ENCODE measurements around the gene ERICH3.

The ERICH3 gene

DNA sequence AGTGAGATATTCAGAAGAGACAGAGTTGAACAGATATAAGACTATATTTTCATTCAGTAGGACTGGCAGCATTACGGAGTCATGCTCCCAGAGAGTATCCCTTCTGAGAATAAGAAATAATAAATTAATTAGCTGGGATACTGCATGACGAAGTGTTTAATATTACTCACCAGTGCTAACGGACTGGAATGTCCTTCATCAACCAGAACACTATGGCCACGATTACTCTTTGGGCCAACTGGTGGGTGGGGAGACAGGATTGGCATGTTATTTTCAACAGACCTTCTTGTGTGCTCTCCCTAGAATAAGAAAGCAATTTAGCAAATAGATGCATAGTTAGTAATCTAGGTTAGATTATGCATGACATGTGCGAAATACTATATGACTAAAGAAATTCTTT is 32.4 kb downstream of the ERICH3 start:
- no peak overlapping the region for H3K27ac ChIP-seq
- TF ChIP-seq, protein P1, sequence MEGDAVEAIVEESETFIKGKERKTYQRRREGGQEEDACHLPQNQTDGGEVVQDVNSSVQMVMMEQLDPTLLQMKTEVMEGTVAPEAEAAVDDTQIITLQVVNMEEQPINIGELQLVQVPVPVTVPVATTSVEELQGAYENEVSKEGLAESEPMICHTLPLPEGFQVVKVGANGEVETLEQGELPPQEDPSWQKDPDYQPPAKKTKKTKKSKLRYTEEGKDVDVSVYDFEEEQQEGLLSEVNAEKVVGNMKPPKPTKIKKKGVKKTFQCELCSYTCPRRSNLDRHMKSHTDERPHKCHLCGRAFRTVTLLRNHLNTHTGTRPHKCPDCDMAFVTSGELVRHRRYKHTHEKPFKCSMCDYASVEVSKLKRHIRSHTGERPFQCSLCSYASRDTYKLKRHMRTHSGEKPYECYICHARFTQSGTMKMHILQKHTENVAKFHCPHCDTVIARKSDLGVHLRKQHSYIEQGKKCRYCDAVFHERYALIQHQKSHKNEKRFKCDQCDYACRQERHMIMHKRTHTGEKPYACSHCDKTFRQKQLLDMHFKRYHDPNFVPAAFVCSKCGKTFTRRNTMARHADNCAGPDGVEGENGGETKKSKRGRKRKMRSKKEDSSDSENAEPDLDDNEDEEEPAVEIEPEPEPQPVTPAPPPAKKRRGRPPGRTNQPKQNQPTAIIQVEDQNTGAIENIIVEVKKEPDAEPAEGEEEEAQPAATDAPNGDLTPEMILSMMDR (conservative IDR thresholded peaks at IDR 0.05) = no peak
- no peak for TF ChIP-seq ZFX (IDR thresholded peaks at IDR 0.05)

GRCh38 chr1:74637296-74637695 is 36.3 kb downstream of the ERICH3 start:
- TF ChIP-seq ZFX (IDR thresholded peaks at IDR 0.05) = no peak
- TF ChIP-seq, protein P1 (conservative IDR thresholded peaks at IDR 0.05) = no peak
- no peak overlapping the region for H3K27ac ChIP-seq

DNA sequence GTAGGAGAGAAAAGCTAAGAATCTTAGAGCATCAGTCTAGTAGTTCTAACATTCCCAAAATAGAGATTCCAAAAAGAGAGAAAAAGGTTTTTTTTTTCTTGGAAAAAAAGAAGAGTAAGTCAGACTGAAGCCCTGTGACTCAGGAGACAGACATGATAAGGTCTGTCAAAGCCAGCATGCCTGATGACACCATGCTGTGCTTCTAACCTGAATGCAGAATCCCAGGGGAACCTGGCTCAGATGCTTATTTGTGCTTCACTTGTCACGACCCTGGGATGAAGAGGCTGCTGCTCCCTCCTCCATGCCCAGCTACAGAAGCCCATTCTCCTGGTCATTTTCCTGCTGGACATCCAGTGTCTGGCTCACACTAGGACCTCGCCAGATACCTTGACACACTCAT is 44.3 kb downstream of the ERICH3 start:
- no peak overlapping the region for H3K27ac ChIP-seq
- TF ChIP-seq ZFX (IDR thresholded peaks at IDR 0.05) = no peak
- TF ChIP-seq, protein P1 (conservative IDR thresholded peaks at IDR 0.05) = no peak

- H3K27ac ChIP-seq = no peak overlapping the region
- TF ChIP-seq, protein P1 (conservative IDR thresholded peaks at IDR 0.05) = no peak
- no peak for TF ChIP-seq ZFX (IDR thresholded peaks at IDR 0.05)
These were observed 49.9 kb downstream of the ERICH3 start for GRCh38 chr1:74623716-74624115.

DNA sequence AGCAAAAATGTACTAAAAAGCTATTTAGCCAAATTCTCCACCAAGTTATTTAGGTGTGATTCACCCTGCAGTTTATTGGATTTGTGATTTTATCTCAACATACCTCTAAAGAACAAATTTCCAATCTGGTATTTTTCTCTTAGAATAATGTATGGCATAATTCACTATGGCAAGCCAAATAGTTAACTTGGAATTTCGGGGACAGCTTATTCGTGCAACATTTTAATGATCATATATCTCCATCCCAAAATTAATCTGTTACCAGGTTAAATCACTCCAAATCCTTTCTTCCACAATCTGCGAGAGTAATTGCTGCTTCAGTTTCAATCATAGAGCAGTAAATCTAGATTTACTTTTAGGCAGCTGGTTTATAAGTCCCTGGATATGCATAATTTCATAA is 53.4 kb downstream of the ERICH3 start:
- TF ChIP-seq, protein P1 (conservative IDR thresholded peaks at IDR 0.05) = no peak
- no peak for TF ChIP-seq ZFX (IDR thresholded peaks at IDR 0.05)
- H3K27ac ChIP-seq = no peak overlapping the region

- H3K27ac ChIP-seq = no peak overlapping the region
- TF ChIP-seq, protein P1 (conservative IDR thresholded peaks at IDR 0.05) = no peak
- TF ChIP-seq ZFX (IDR thresholded peaks at IDR 0.05) = no peak
These were observed 54.6 kb downstream of the ERICH3 start for GRCh38 chr1:74618974-74619373.

DNA sequence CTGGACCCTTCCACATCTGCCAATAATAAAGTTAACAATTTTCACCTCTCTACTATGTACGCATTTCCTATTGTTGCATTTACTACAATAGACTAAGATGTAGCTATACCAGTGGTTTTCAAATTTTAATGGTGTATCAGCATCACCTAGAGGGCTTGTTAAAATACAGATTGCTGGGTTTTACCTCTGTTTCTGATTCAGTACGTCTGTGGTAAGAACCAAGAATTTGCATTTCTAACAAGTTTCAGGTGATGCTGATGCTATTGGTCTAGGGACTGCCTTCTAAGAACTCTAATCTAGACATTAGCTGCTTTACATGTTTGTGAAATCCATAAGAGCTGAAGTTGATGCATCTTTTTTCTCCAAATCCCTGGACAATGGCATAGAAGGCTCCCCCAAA is 59.7 kb downstream of the ERICH3 start:
- TF ChIP-seq, protein P1 (conservative IDR thresholded peaks at IDR 0.05) = no peak
- TF ChIP-seq ZFX (IDR thresholded peaks at IDR 0.05) = no peak
- H3K27ac ChIP-seq = no peak overlapping the region
